Karpas-422 (cell line): ENCODE results near the gene SCAP. TPM values are rescaled to one million over a fixed set of nuclear protein-coding genes. Genes with fewer than 3 reads are reported as not detected.

Experiments
- DNase-seq: peaks from one replicate; pipeline ENCODE4 v3.0.0-alpha.2; 2015
- H2AFZ ChIP-seq: fragments of 200-600 bp; sonication (generic); 2 replicates; pipeline ENCODE4 v1.6.1; 2014; ENCODE audit warnings: antibody characterized with exemption, low read length, mixed read lengths
- H3K27ac ChIP-seq: fragments of 200-600 bp; sonication (generic); 2 replicates; pipeline ENCODE4 v1.5.1; 2014; ENCODE audit warnings: mild to moderate bottlenecking, low read length, moderate library complexity
- H3K27me3 ChIP-seq: fragments of 200-600 bp; sonication (generic); 2 replicates; pipeline ENCODE4 v1.6.1; 2014; ENCODE audit warnings: low read length, mixed read lengths
- H3K36me3 ChIP-seq: fragments of 200-600 bp; sonication (generic); 2 replicates; pipeline ENCODE4 v1.6.1; 2014; ENCODE audit warnings: low read length, mixed read lengths; ENCODE audit not compliant: insufficient read depth
- H3K4me1 ChIP-seq: fragments of 200-600 bp; sonication (generic); 2 replicates; pipeline ENCODE4 v1.6.1; 2014; ENCODE audit warnings: mild to moderate bottlenecking, low read length, mixed read lengths
- H3K4me2 ChIP-seq: fragments of 200-600 bp; sonication (generic); 2 replicates; pipeline ENCODE4 v1.6.1; 2014; ENCODE audit warnings: low read length, low read depth, mild to moderate bottlenecking; ENCODE audit not compliant: poor library complexity, severe bottlenecking
- H3K4me3 ChIP-seq: fragments of 200-600 bp; sonication (generic); 2 replicates; pipeline ENCODE4 v1.5.1; 2014; ENCODE audit warnings: mild to moderate bottlenecking, antibody characterized with exemption, low read length, mixed read lengths
- H3K79me2 ChIP-seq: fragments of 200-600 bp; sonication (generic); 2 replicates; pipeline ENCODE4 v1.6.1; 2014; ENCODE audit warnings: mild to moderate bottlenecking, low read length, mixed read lengths
- H3K9ac ChIP-seq: fragments of 200-600 bp; sonication (generic); 2 replicates; pipeline ENCODE4 v1.6.0; 2014; ENCODE audit warnings: low read length
- H3K9me2 ChIP-seq: fragments of 200-600 bp; sonication (generic), shearing (Covaris generic); replicated peaks from 2 replicates; pipeline ENCODE4 v1.6.0; 2014; ENCODE audit warnings: mild to moderate bottlenecking, low read length, moderate library complexity; ENCODE audit not compliant: insufficient read depth
- H3K9me3 ChIP-seq: fragments of 300-700, 200-600 bp; sonication (generic); 2 replicates; pipeline ENCODE4 v1.6.1; 2014; ENCODE audit warnings: low read length, mixed read lengths
- H4K20me1 ChIP-seq: fragments of 200-600 bp; sonication (generic); 2 replicates; pipeline ENCODE4 v1.6.1; 2014; ENCODE audit warnings: mild to moderate bottlenecking, antibody characterized with exemption, low read length, low read depth; ENCODE audit not compliant: insufficient read depth
- total RNA-seq: library from RNA; depleted of rRNA; stranded (reverse); fragments of >200 nt; shearing (Covaris generic); gene quantifications from 2 replicates; pipeline ENCODE4 v1.2.3, GENCODE V29; 2014; ENCODE audit warnings: low replicate concordance

Gene SCAP
- total RNA-seq, 1 experiment from 2014 or later: 109 TPM

DNA sequence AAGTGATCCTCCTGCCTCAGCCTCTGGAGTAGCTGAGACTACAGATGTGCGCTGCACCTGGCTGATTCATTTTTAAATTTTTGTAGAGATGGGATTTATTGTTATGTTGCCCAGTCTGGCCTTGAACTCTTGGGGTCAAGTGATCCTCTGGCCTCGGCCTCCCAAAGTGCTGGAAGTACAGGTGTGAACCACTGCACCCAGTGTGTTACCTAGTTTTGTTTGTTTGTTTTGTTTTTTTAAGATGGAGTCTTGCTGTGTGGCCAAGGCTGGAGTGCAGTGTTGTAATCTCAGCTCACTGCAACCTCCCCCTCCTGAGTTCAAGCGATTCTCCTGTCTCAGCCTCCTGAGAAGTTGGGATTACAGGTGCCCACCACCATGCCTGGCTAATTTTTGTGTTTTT is 82.8 kb downstream of the SCAP start:
- Histone ChIP-seq H4K20me1 (peaks cover 16% of the 10 kb centered on the region; the same call in 1 of the 2 replicates), H3K4me2 (no peak overlapping the region), H3K27me3 (no peaks in the 10 kb centered on the region), H3K36me3 (no peaks in the 10 kb centered on the region; the same call in 1 of the 2 replicates), H3K79me2 (peaks cover 89% of the 10 kb centered on the region), H3K27ac (no peak overlapping the region), H3K9me3 (no peaks in the 10 kb centered on the region), H2AFZ (no peak overlapping the region), H3K4me1 (no peaks in the 10 kb centered on the region), H3K4me3 (no peak overlapping the region), H3K9ac (no peak overlapping the region), H3K9me2 (no peaks in the 10 kb centered on the region)
- no peak for DNase-seq

DNA sequence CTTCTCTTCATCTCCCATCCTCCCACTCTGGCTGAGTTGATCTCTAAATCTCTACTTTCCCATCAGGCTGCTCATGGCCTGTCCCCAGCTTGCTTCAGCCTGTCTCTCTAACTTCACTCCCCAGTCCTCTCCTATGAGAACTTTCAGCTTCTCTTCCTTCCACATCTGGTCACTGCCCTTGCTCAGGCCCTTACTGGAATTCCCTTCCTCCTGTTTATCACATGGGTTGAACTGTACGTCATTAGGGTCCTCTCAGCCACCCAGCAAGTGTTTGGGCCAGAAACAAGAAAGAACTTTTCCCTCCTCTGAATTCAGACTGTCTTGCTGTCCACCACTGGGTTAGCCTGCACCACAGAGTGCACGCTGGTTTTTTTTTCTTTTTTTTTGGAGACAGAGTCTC is 89.9 kb downstream of the SCAP start:
- peaks cover 8% of the 10 kb centered on the region; the same call in 1 of the 2 replicates for H3K36me3 ChIP-seq
- peaks cover 13% of the 10 kb centered on the region for H3K4me1 ChIP-seq
- no peak overlapping the region for H3K4me2 ChIP-seq
- H3K27ac ChIP-seq: no peak overlapping the region
- peaks cover 37% of the 10 kb centered on the region for H4K20me1 ChIP-seq
- peaks cover 92% of the 10 kb centered on the region for H3K79me2 ChIP-seq
- no peaks in the 10 kb centered on the region for H3K9me2 ChIP-seq
- no peaks in the 10 kb centered on the region for H3K27me3 ChIP-seq
- H3K4me3 ChIP-seq: no peak overlapping the region
- H2AFZ ChIP-seq: no peak overlapping the region
- H3K9ac ChIP-seq: no peak overlapping the region
- H3K9me3 ChIP-seq: no peaks in the 10 kb centered on the region
- DNase-seq: no peak

DNA sequence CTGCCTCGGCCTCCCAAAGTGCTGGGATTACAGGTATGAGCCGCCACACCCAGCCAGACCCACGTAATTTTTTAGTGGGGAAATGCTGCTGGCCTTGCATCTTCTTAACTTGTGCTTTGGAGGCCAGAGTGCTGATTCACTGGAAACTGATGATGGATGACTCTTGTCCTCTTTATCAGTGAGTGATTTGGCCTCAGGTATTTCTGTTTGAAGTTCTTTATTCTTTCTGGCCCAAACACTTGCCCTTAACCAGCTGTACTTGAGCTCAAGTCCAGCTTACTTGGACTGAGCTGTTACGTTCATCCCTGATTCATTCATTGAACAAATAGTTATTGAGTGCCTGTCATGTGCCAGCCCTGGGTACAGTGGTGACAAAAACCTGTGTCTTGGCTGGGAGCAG is 90.7 kb downstream of the SCAP start:
- Histone ChIP-seq H4K20me1 (peaks cover 30% of the 10 kb centered on the region), H3K9ac (no peak overlapping the region), H3K36me3 (peaks cover 8% of the 10 kb centered on the region; the same call in 1 of the 2 replicates), H3K27ac (no peak overlapping the region), H3K9me2 (no peaks in the 10 kb centered on the region), H3K79me2 (peaks cover 88% of the 10 kb centered on the region), H3K4me1 (peaks cover 13% of the 10 kb centered on the region), H3K27me3 (no peaks in the 10 kb centered on the region), H2AFZ (no peak overlapping the region), H3K4me2 (no peak overlapping the region), H3K9me3 (no peaks in the 10 kb centered on the region), H3K4me3 (no peak overlapping the region)
- DNase-seq: no peak

DNA sequence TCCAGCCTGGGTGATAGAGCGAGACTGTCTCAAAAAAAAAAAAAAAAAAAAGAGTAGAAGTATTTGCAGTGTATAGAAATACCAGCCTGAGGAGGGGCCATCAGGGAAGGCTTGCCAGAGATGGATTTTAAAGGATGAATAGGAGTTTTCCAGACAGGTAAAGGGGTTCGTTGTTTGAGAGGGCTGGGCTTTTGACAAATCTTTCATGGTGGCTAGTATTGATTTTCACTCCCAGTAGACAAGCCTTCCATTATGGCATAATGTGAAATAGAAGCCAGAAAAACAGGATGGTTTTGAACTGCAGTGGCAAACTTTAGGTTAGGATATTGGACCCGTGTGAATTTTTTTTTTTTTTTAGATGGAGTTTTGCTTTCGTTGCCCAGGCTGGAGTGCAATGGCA is 91.3 kb downstream of the SCAP start:
- H3K9me2 ChIP-seq: no peaks in the 10 kb centered on the region
- H3K79me2 ChIP-seq: peaks cover 92% of the 10 kb centered on the region
- no peak overlapping the region for H3K9ac ChIP-seq
- H3K27ac ChIP-seq: no peak overlapping the region
- H2AFZ ChIP-seq: no peak overlapping the region
- H3K4me3 ChIP-seq: no peak overlapping the region
- H4K20me1 ChIP-seq: peaks cover 29% of the 10 kb centered on the region
- H3K4me2 ChIP-seq: no peak overlapping the region
- H3K36me3 ChIP-seq: peaks cover 8% of the 10 kb centered on the region; the same call in 1 of the 2 replicates
- no peaks in the 10 kb centered on the region for H3K27me3 ChIP-seq
- H3K9me3 ChIP-seq: no peaks in the 10 kb centered on the region
- DNase-seq: no peak
- H3K4me1 ChIP-seq: peaks cover 19% of the 10 kb centered on the region

DNA sequence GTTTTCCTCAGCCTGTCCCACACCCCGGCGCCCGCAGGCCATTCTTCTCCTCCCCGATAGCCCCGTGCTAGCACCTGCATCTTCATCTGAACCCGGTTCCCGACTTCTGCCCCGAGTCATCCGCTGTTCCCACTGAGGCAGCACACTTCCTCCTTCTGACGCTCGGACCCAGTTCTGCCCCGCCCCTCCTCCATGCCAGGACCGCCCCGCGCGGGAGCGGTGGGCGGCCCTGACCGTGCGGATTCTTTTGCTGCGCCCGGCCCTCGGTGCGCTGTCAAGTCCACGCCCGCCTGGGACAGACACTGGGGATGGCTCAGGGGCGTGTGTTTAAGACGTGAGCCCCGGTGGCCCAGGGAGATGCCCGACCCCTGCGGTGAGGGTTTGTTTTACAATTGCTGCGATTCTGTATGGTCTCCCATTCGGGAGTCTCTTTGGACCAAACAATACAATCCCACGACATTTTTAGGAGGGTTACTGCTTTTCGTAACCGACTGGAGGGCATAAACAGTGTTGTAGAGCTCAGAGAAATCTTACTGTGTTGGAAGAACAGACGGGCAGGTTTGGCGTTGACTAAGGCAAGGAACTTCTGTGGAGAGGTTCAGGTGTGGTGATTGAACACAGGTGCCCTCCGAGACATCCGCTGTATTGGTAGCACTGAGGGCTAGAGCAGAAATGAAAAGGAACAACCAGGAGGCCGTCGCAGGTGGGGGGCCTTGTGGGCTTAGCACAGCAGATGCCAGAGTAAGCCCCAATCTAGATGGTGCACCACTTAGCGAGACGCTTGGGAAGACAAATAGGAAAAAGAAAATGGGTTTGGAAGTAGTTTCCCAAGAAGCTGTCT is 94.2 kb downstream of the SCAP start:
- Histone ChIP-seq H3K4me2 (peak overlapping the region; percentile 94), H3K9ac (peak overlapping the region; percentile 89), H3K9me2 (no peaks in the 10 kb centered on the region), H3K27ac (peak overlapping the region; percentile 77), H3K4me3 (peak overlapping the region; percentile 88), H3K27me3 (no peaks in the 10 kb centered on the region), H3K4me1 (peaks cover 38% of the 10 kb centered on the region), H3K9me3 (no peaks in the 10 kb centered on the region), H3K79me2 (peaks cover 63% of the 10 kb centered on the region), H3K36me3 (0 out of 2 replicates have a peak, but pooled peaks cover 2% of the 10 kb centered on the region), H2AFZ (0 out of 2 replicates have a peak overlapping the region, but pooled peaks have one; percentile 44), H4K20me1 (peaks cover 17% of the 10 kb centered on the region)
- DNase-seq: peak; percentile 96

DNA sequence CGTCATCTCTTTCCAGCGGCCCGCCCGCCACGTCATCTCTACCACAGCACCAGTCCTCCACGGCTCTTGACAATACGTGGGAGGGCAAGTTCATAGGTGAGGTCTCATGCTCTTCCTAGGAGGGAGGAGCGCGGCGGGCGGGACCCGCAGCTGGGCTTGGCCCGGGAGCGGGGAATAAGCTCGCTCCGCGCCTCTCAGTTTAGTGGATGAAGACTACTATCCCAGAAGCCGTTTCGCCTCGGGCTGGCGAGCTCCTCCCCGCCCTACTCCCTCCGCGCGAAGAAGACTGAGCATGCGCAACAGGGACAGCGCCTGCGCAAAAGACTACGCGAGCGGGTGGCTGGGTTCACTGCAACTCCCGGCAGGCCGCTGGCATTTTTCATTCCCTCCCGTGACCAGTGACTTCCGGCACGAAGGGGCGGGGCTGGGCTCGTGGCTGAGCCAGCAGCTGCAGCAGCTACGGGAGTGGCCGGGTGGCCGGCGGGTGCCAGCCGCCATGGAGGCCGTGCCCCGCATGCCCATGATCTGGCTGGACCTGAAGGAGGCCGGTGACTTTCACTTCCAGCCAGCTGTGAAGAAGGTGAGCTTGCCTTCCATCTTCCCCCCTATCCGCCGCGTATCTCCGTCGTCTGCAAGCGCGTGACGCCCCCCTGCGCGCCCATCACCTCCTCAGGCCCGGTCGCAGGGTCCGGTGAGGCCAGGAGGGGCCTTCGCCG is 95.0 kb downstream of the SCAP start, which contains the start of gene PTPN23:
TSS of gene PTPN23 (plus strand) at position 421 of the 716 bp plus-strand sequence. CDS start at position 497, 76 bp downstream.
- peak within 1 kb of the TSS; percentile 88 for H3K4me3 ChIP-seq
- peaks cover 16% of the 10 kb centered on the region for H4K20me1 ChIP-seq
- H3K36me3 ChIP-seq: no peaks in the 10 kb centered on the region
- H3K4me2 ChIP-seq: peak within 1 kb of the TSS; percentile 94
- peak; percentile 99 for DNase-seq
- H2AFZ ChIP-seq: peak within 1 kb of the TSS; percentile 44; the same call in 1 of the 2 replicates
- no peaks in the 10 kb centered on the region for H3K9me3 ChIP-seq
- H3K9me2 ChIP-seq: no peaks in the 10 kb centered on the region
- H3K27ac ChIP-seq: peak within 1 kb of the TSS; percentile 77
- H3K4me1 ChIP-seq: peaks cover 38% of the 10 kb centered on the region
- peak within 1 kb of the TSS; percentile 89 for H3K9ac ChIP-seq
- peaks cover 55% of the 10 kb centered on the region for H3K79me2 ChIP-seq
- H3K27me3 ChIP-seq: no peaks in the 10 kb centered on the region

DNA sequence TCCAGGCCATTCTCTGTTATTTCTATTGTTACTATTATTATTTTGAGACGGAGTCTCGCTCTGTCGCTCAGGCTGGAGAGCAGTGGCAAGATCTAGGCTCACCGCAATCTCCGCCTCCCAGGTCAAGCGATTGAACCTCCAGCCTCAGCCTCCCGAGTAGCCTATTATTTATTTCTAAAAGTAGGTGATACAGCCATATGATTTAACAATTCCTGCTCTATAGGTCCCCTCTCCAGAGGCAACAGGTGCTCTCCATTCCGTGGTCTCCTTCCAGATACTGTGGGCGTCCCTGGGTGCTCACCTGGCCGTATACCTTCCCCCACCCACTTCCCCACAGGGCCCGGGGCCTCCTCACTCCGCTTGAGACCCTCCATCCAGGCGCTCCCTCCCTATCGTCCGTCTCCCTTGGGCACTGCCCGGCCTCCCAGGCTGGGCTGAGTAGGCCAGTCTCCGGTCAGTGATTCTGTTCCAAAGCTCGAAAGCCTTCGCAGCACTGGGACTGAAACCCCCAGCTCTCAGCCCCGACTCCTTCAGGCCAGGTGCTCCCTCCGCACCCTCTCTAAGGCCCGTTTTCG is 95.6 kb downstream of the SCAP start:
- peaks cover 49% of the 10 kb centered on the region for H3K79me2 ChIP-seq

More for the DNA sequence above, 95.6 kb downstream of the SCAP start:
- Histone ChIP-seq H3K9me3 (no peaks in the 10 kb centered on the region), H3K4me2 (peak overlapping the region; percentile 94), H4K20me1 (peaks cover 16% of the 10 kb centered on the region), H3K9me2 (no peaks in the 10 kb centered on the region), H2AFZ (peak overlapping the region; percentile 12; the same call in 1 of the 2 replicates), H3K27me3 (no peaks in the 10 kb centered on the region), H3K27ac (peak overlapping the region; percentile 45), H3K9ac (peak overlapping the region; percentile 89), H3K4me3 (peak overlapping the region; percentile 88), H3K4me1 (peaks cover 38% of the 10 kb centered on the region), H3K36me3 (no peaks in the 10 kb centered on the region)
- no peak for DNase-seq
